GM18511 (cell line): Measurements from ENCODE around the gene ZNF28.
"Not testable (repeated sequence)": the region's sequence is repeated elsewhere in the genome, so short reads cannot be mapped to it uniquely, and the experiment has no call there.

Experiments used
- ATAC-seq: cut with Tn5 transposase; IDR thresholded peaks from one replicate; pipeline ENCODE4 v1.9.1; 2021; ENCODE audit warnings: mild to moderate bottlenecking, moderate library complexity; ENCODE audit not compliant: unreplicated experiment

Gene ZNF28

GRCh38 chr19:52782864-52783263 lies 38.6 kb downstream of the ZNF28 start:
- not testable (repeated sequence) for ATAC-seq

GRCh38 chr19:52778811-52779210 lies 42.6 kb downstream of the ZNF28 start:
- ATAC-seq: no peak

- ATAC-seq: not testable (repeated sequence)
Observed at GRCh38 chr19:52756447-52756846, 65.0 kb downstream of the ZNF28 start.

- ATAC-seq: no peak
Observed at GRCh38 chr19:52749780-52750179, 71.7 kb downstream of the ZNF28 start.

- no peak for ATAC-seq
Observed at GRCh38 chr19:52748336-52748950, 73.0 kb downstream of the ZNF28 start.
